ENCODE measurements around the gene ADAMTS8. TPM values are rescaled to one million over a fixed set of nuclear protein-coding genes. Genes with fewer than 3 reads are reported as not detected.

Gene ADAMTS8
- total RNA-seq, 2 donors from 2014 or later, result 2.5 to 7.8 TPM

- TF ChIP-seq, protein P1, sequence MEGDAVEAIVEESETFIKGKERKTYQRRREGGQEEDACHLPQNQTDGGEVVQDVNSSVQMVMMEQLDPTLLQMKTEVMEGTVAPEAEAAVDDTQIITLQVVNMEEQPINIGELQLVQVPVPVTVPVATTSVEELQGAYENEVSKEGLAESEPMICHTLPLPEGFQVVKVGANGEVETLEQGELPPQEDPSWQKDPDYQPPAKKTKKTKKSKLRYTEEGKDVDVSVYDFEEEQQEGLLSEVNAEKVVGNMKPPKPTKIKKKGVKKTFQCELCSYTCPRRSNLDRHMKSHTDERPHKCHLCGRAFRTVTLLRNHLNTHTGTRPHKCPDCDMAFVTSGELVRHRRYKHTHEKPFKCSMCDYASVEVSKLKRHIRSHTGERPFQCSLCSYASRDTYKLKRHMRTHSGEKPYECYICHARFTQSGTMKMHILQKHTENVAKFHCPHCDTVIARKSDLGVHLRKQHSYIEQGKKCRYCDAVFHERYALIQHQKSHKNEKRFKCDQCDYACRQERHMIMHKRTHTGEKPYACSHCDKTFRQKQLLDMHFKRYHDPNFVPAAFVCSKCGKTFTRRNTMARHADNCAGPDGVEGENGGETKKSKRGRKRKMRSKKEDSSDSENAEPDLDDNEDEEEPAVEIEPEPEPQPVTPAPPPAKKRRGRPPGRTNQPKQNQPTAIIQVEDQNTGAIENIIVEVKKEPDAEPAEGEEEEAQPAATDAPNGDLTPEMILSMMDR (IDR thresholded peaks at IDR 0.05), result no peak
- H3K27me3 ChIP-seq, result no peaks in the 10 kb centered on the region
- H3K36me3 ChIP-seq, result no peaks in the 10 kb centered on the region
- no peak for DNase-seq (ENCODE audit: low spot score)
- H3K9me3 ChIP-seq, result no peaks in the 10 kb centered on the region
- peak overlapping the region in 1 of 2 donors; percentile 21 for H3K4me3 ChIP-seq
- peak overlapping the region; percentile 27 to 56 for H3K27ac ChIP-seq
- H3K4me1 ChIP-seq, result peaks cover 0 to 17% of the 10 kb centered on the region in 2 donors
These were observed 39.0 kb downstream of the ADAMTS8 start for GRCh38 chr11:130389335-130389935.

GRCh38 chr11:130388607-130389205 lies 39.7 kb downstream of the ADAMTS8 start:
- H3K4me1 ChIP-seq, result peaks cover 0 to 21% of the 10 kb centered on the region in 2 donors
- no peaks in the 10 kb centered on the region for H3K9me3 ChIP-seq
- TF ChIP-seq, protein P1 (IDR thresholded peaks at IDR 0.05), result no peak
- H3K36me3 ChIP-seq, result no peaks in the 10 kb centered on the region
- no peak for DNase-seq (ENCODE audit: low spot score)
- peak overlapping the region in 1 of 2 donors; percentile 21 for H3K4me3 ChIP-seq
- peak overlapping the region in 1 of 2 donors; percentile 56 for H3K27ac ChIP-seq
- H3K27me3 ChIP-seq, result no peaks in the 10 kb centered on the region

- peaks cover 0 to 25% of the 10 kb centered on the region in 2 donors for H3K4me1 ChIP-seq
- H3K36me3 ChIP-seq, result no peaks in the 10 kb centered on the region
- H3K27ac ChIP-seq, result no peak overlapping the region
- DNase-seq (ENCODE audit: low spot score), result no peak
- no peak overlapping the region for H3K4me3 ChIP-seq
- TF ChIP-seq, protein P1 (IDR thresholded peaks at IDR 0.05), result no peak
- H3K27me3 ChIP-seq, result no peaks in the 10 kb centered on the region
- no peaks in the 10 kb centered on the region for H3K9me3 ChIP-seq
These were observed 42.4 kb downstream of the ADAMTS8 start for GRCh38 chr11:130386056-130386455.

- H3K27ac ChIP-seq, result peak overlapping the region in 1 of 2 donors; percentile 64
These were observed 44.8 kb downstream of the ADAMTS8 start for GRCh38 chr11:130383344-130384211.

DNA sequence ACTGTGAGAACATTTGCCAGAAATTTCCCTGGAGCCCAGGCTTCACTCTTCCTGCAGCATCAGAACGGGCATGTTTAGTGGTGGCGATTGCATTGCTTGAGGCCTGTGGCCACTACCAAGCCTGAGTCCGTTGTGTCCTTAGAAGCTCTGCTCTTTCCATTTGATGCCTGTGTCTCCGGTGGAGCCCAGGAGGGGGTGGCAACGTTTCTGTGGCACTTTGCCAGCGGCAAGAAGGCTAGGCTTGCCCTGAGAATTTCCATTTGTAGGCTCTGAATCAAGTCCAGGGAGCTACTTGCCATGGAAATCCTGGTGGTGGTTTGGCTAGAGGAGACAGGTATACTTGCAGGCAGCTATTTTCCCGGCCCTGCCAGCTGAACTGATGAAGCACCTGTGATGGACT lies 47.1 kb downstream of the ADAMTS8 start:
- TF ChIP-seq, protein P1 (IDR thresholded peaks at IDR 0.05), result no peak
- Histone ChIP-seq H3K4me3 (no peak overlapping the region), H3K4me1 (peaks cover 0 to 8% of the 10 kb centered on the region in 2 donors), H3K27ac (peak overlapping the region in 1 of 2 donors; percentile 38), H3K36me3 (no peaks in the 10 kb centered on the region), H3K9me3 (no peaks in the 10 kb centered on the region), H3K27me3 (no peaks in the 10 kb centered on the region)
- no peak for DNase-seq (ENCODE audit: low spot score)

More at GRCh38 chr11:130383344-130384211, 44.8 kb downstream of the ADAMTS8 start:
- H3K9me3 ChIP-seq, result no peaks in the 10 kb centered on the region
- no peak for DNase-seq (ENCODE audit: low spot score)
- H3K27me3 ChIP-seq, result no peaks in the 10 kb centered on the region
- H3K36me3 ChIP-seq, result no peaks in the 10 kb centered on the region
- H3K4me1 ChIP-seq, result peaks cover 0 to 9% of the 10 kb centered on the region in 2 donors
- no peak overlapping the region for H3K4me3 ChIP-seq
- TF ChIP-seq, protein P1 (IDR thresholded peaks at IDR 0.05), result no peak

All from right atrium auricular region (tissue), 2 donors.